ENCODE data around the gene GJD2.

Gene GJD2

DNA sequence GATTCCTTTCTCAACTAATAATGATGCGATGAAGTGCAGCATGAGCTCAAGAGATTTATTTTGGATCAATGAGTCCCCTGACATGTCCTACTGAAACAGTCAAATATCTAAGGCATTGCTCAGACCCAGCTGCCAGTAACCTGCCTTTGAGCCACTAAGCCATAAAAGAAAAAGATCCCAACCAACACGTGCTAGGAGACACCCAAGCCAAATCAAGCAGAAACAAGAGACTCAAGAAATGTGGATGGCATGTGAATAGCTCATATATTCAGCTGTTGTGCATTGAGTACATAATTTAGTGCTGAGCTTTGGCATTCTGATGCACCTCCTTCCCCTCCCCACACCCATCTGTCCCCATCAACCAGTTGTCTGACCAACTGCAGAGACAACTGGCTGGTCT is 29.2 kb downstream of the GJD2 start:
- no peaks in the 10 kb centered on the region for H3K9me3 ChIP-seq (ENCODE audit: insufficient read depth, low read length)
- no peaks in the 10 kb centered on the region for H3K36me3 ChIP-seq (ENCODE audit: low read length)
- no peak overlapping the region for H3K27ac ChIP-seq (ENCODE audit: low read depth, low read length)
- H3K27me3 ChIP-seq (ENCODE audit: low read length), result no peaks in the 10 kb centered on the region
- H2AFZ ChIP-seq (ENCODE audit: low read depth, low read length, severe bottlenecking), result no peak overlapping the region
- no peaks in the 10 kb centered on the region for H3K79me2 ChIP-seq (ENCODE audit: insufficient read depth, low read length)
- H3K9ac ChIP-seq (ENCODE audit: low read length), result no peak overlapping the region
- H3K9me2 ChIP-seq (replicated peaks; ENCODE audit: insufficient read depth, low read length), result no peaks in the 10 kb centered on the region
- H4K20me1 ChIP-seq (ENCODE audit: low read depth, low read length), result no peaks in the 10 kb centered on the region
- H3K4me2 ChIP-seq (ENCODE audit: low read depth, low read length, poor library complexity, severe bottlenecking), result no peak overlapping the region
- TF ChIP-seq, protein P1, sequence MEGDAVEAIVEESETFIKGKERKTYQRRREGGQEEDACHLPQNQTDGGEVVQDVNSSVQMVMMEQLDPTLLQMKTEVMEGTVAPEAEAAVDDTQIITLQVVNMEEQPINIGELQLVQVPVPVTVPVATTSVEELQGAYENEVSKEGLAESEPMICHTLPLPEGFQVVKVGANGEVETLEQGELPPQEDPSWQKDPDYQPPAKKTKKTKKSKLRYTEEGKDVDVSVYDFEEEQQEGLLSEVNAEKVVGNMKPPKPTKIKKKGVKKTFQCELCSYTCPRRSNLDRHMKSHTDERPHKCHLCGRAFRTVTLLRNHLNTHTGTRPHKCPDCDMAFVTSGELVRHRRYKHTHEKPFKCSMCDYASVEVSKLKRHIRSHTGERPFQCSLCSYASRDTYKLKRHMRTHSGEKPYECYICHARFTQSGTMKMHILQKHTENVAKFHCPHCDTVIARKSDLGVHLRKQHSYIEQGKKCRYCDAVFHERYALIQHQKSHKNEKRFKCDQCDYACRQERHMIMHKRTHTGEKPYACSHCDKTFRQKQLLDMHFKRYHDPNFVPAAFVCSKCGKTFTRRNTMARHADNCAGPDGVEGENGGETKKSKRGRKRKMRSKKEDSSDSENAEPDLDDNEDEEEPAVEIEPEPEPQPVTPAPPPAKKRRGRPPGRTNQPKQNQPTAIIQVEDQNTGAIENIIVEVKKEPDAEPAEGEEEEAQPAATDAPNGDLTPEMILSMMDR (IDR thresholded peaks at IDR 0.05; ENCODE audit: insufficient read depth, low read length, poor library complexity, severe bottlenecking), result no peak
- TF ChIP-seq EZH2phosphoT487 (conservative IDR thresholded peaks at IDR 0.05; ENCODE audit: low read length), result no peak
- H3K4me3 ChIP-seq (ENCODE audit: insufficient read depth, low read length, poor library complexity, severe bottlenecking), result no peak overlapping the region
- no peaks in the 10 kb centered on the region for H3F3A ChIP-seq (ENCODE audit: insufficient read depth)

DNA sequence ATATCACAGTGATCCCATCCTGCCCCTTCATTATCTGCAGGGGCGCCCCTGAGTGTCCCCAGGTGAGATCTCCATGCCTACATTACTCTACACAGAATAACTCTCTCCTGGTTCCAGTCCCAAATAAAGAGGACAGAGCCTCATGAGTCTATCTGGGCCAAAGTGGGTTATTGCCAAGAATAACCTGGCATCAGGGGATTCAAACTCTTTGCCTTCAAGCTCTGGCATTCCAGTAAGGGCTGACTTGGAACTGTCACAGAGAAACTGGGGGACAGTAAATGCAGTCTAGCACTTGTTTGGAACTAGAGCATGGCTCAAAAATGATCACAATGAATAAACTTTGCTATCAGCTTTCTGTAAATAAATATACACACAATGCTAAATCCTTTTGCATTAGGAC is 30.3 kb downstream of the GJD2 start:
- no peaks in the 10 kb centered on the region for H4K20me1 ChIP-seq (ENCODE audit: low read depth, low read length)
- no peaks in the 10 kb centered on the region for H3F3A ChIP-seq (ENCODE audit: insufficient read depth)
- TF ChIP-seq, protein P1 (IDR thresholded peaks at IDR 0.05; ENCODE audit: insufficient read depth, low read length, poor library complexity, severe bottlenecking), result no peak
- TF ChIP-seq EZH2phosphoT487 (conservative IDR thresholded peaks at IDR 0.05; ENCODE audit: low read length), result no peak
- H3K27me3 ChIP-seq (ENCODE audit: low read length), result no peaks in the 10 kb centered on the region
- no peak overlapping the region for H3K27ac ChIP-seq (ENCODE audit: low read depth, low read length)
- H3K79me2 ChIP-seq (ENCODE audit: insufficient read depth, low read length), result no peaks in the 10 kb centered on the region
- H2AFZ ChIP-seq (ENCODE audit: low read depth, low read length, severe bottlenecking), result no peak overlapping the region
- H3K4me3 ChIP-seq (ENCODE audit: insufficient read depth, low read length, poor library complexity, severe bottlenecking), result no peak overlapping the region
- no peaks in the 10 kb centered on the region for H3K36me3 ChIP-seq (ENCODE audit: low read length)
- H3K4me2 ChIP-seq (ENCODE audit: low read depth, low read length, poor library complexity, severe bottlenecking), result no peak overlapping the region
- no peaks in the 10 kb centered on the region for H3K9me3 ChIP-seq (ENCODE audit: insufficient read depth, low read length)
- H3K9ac ChIP-seq (ENCODE audit: low read length), result no peak overlapping the region
- no peaks in the 10 kb centered on the region for H3K9me2 ChIP-seq (replicated peaks; ENCODE audit: insufficient read depth, low read length)

DNA sequence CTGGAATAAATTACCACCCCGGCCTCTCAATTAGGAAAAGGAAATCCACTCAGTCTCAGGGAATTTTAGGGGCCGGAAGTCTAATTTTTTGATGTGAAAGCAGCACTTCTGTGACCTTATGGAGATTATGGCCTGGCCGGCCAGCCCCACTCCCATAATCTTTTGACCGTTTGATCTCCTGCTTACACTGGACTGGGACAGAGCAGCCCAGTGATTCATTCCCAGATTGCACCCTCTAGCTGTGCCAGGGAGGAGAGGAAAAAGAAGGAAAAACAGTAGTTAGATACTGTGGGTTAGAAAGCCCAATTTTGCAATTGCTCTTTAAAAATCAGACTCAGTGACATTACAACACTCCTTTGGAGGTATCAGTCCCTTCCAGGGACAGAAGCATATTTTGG is 32.4 kb downstream of the GJD2 start:
- Histone ChIP-seq H3K9me2 (replicated peaks; ENCODE audit: insufficient read depth, low read length) (no peaks in the 10 kb centered on the region), H3K4me3 (ENCODE audit: insufficient read depth, low read length, poor library complexity, severe bottlenecking) (no peak overlapping the region), H3K4me2 (ENCODE audit: low read depth, low read length, poor library complexity, severe bottlenecking) (no peak overlapping the region), H3F3A (ENCODE audit: insufficient read depth) (no peaks in the 10 kb centered on the region), H3K27me3 (ENCODE audit: low read length) (no peaks in the 10 kb centered on the region), H3K36me3 (ENCODE audit: low read length) (no peaks in the 10 kb centered on the region), H4K20me1 (ENCODE audit: low read depth, low read length) (no peaks in the 10 kb centered on the region), H3K27ac (ENCODE audit: low read depth, low read length) (no peak overlapping the region), H3K9ac (ENCODE audit: low read length) (no peak overlapping the region), H3K79me2 (ENCODE audit: insufficient read depth, low read length) (no peaks in the 10 kb centered on the region), H2AFZ (ENCODE audit: low read depth, low read length, severe bottlenecking) (no peak overlapping the region), H3K9me3 (ENCODE audit: insufficient read depth, low read length) (no peaks in the 10 kb centered on the region)
- TF ChIP-seq EZH2phosphoT487 (conservative IDR thresholded peaks at IDR 0.05; ENCODE audit: low read length), result no peak
- TF ChIP-seq, protein P1 (IDR thresholded peaks at IDR 0.05; ENCODE audit: insufficient read depth, low read length, poor library complexity, severe bottlenecking), result no peak
